ENCODE results near the gene CADPS.

The CADPS gene

GRCh38 chr3:62805580-62806277, 69.5 kb downstream of the CADPS start:
- no peak for DNase-seq

- no peak for DNase-seq
Measured at GRCh38 chr3:62805106-62805505, 70.1 kb downstream of the CADPS start.

- no peak for DNase-seq
Measured at GRCh38 chr3:62803276-62803675, 71.9 kb downstream of the CADPS start.

- no peak for DNase-seq
Measured at GRCh38 chr3:62798000-62798399, 77.2 kb downstream of the CADPS start.

- DNase-seq = no peak
Measured at GRCh38 chr3:62797132-62797531, 78.1 kb downstream of the CADPS start.

- DNase-seq = no peak
Measured at GRCh38 chr3:62795978-62796657, 79.1 kb downstream of the CADPS start.

GRCh38 chr3:62793946-62794345, 81.3 kb downstream of the CADPS start:
- DNase-seq = no peak

- DNase-seq = no peak
Measured at GRCh38 chr3:62785384-62785783, 89.8 kb downstream of the CADPS start.

- DNase-seq = no peak
Measured at GRCh38 chr3:62781121-62781520, 94.1 kb downstream of the CADPS start.

GRCh38 chr3:62777674-62778073, 97.5 kb downstream of the CADPS start:
- DNase-seq = no peak

GRCh38 chr3:62777130-62777529, 98.1 kb downstream of the CADPS start:
- no peak for DNase-seq

- DNase-seq = no peak
Measured at GRCh38 chr3:62774221-62774620, 101.0 kb downstream of the CADPS start.

GRCh38 chr3:62771331-62772072, 103.7 kb downstream of the CADPS start:
- DNase-seq = no peak

GRCh38 chr3:62768896-62769295, 106.3 kb downstream of the CADPS start:
- no peak for DNase-seq

- DNase-seq = no peak
Measured at GRCh38 chr3:62761711-62762110, 113.5 kb downstream of the CADPS start.

- DNase-seq = no peak
Measured at GRCh38 chr3:62761311-62761710, 113.9 kb downstream of the CADPS start.

GRCh38 chr3:62758296-62759066, 116.7 kb downstream of the CADPS start:
- no peak for DNase-seq

- DNase-seq = no peak
Measured at GRCh38 chr3:62757045-62757444, 118.2 kb downstream of the CADPS start.

- no peak for DNase-seq
Measured at GRCh38 chr3:62755285-62755684, 119.9 kb downstream of the CADPS start.

GRCh38 chr3:62749657-62750056, 125.6 kb downstream of the CADPS start:
- DNase-seq = no peak

- no peak for DNase-seq
Measured at GRCh38 chr3:62749130-62749529, 126.1 kb downstream of the CADPS start.

GRCh38 chr3:62737449-62737848, 137.8 kb downstream of the CADPS start:
- DNase-seq = no peak

GRCh38 chr3:62735510-62735909, 139.7 kb downstream of the CADPS start:
- no peak for DNase-seq

Data from CD4-positive, alpha-beta T cell treated with Interleukin-1 beta for 1 hour (primary cell).